ENCODE measurements around the gene TMEM219.
"Not testable (repeated sequence)": the region's sequence is repeated elsewhere in the genome, so short reads cannot be mapped to it uniquely, and the experiment has no call there.

The TMEM219 gene

GRCh38 chr16:30016555-30017276 is 54.8 kb downstream of the TMEM219 start:
- Histone ChIP-seq H3K4me1 (ENCODE audit: insufficient read depth, low read length, severe bottlenecking) (peaks cover 5% of the 10 kb centered on the region), H3K4me2 (ENCODE audit: low read length) (no peak overlapping the region), H3K79me2 (ENCODE audit: insufficient read depth, low read length) (no peaks in the 10 kb centered on the region), H3K4me3 (ENCODE audit: low read depth, low read length, poor library complexity, severe bottlenecking) (no peak overlapping the region), H3K27me3 (ENCODE audit: insufficient read depth, low read length) (no peaks in the 10 kb centered on the region), H3K9me2 (ENCODE audit: low read depth, low read length) (no peaks in the 10 kb centered on the region), H3F3A (ENCODE audit: insufficient read depth, low read length) (no peaks in the 10 kb centered on the region), H4K20me1 (ENCODE audit: insufficient read depth, low read length) (no peaks in the 10 kb centered on the region), H3K27ac (ENCODE audit: low read depth, low read length, poor library complexity, severe bottlenecking) (no peak overlapping the region), H3K9ac (ENCODE audit: low read length) (no peak overlapping the region), H2AFZ (ENCODE audit: low read length) (no peak overlapping the region), H3K9me3 (ENCODE audit: low read length) (no peaks in the 10 kb centered on the region), H3K36me3 (ENCODE audit: insufficient read depth, low read length) (no peaks in the 10 kb centered on the region)
- no peak for TF ChIP-seq CTCF (IDR thresholded peaks at IDR 0.05; ENCODE audit: low read length)
- no peak for TF ChIP-seq EZH2 (IDR thresholded peaks at IDR 0.05; ENCODE audit: borderline replicate concordance, low read length)

- Histone ChIP-seq H3K4me3 (ENCODE audit: low read depth, low read length, poor library complexity, severe bottlenecking) (no peak overlapping the region), H4K20me1 (ENCODE audit: insufficient read depth, low read length) (no peaks in the 10 kb centered on the region), H3K27ac (ENCODE audit: low read depth, low read length, poor library complexity, severe bottlenecking) (no peak overlapping the region), H3F3A (ENCODE audit: insufficient read depth, low read length) (no peaks in the 10 kb centered on the region), H3K4me2 (ENCODE audit: low read length) (no peak overlapping the region), H3K9me2 (ENCODE audit: low read depth, low read length) (no peaks in the 10 kb centered on the region), H3K36me3 (ENCODE audit: insufficient read depth, low read length) (no peaks in the 10 kb centered on the region), H2AFZ (ENCODE audit: low read length) (no peak overlapping the region), H3K9me3 (ENCODE audit: low read length) (no peaks in the 10 kb centered on the region), H3K9ac (ENCODE audit: low read length) (no peak overlapping the region), H3K4me1 (ENCODE audit: insufficient read depth, low read length, severe bottlenecking) (peaks cover 5% of the 10 kb centered on the region), H3K27me3 (ENCODE audit: insufficient read depth, low read length) (no peaks in the 10 kb centered on the region), H3K79me2 (ENCODE audit: insufficient read depth, low read length) (no peaks in the 10 kb centered on the region)
- TF ChIP-seq EZH2 (IDR thresholded peaks at IDR 0.05; ENCODE audit: borderline replicate concordance, low read length) = no peak
- no peak for TF ChIP-seq CTCF (IDR thresholded peaks at IDR 0.05; ENCODE audit: low read length)
These were observed 55.4 kb downstream of the TMEM219 start for GRCh38 chr16:30017277-30017656.

- not testable (repeated sequence) for H3K36me3 ChIP-seq (ENCODE audit: insufficient read depth, low read length); H3K79me2 ChIP-seq (ENCODE audit: insufficient read depth, low read length); H3K4me1 ChIP-seq (ENCODE audit: insufficient read depth, low read length, severe bottlenecking); H2AFZ ChIP-seq (ENCODE audit: low read length); H3K9me2 ChIP-seq (ENCODE audit: low read depth, low read length); H3K27ac ChIP-seq (ENCODE audit: low read depth, low read length, poor library complexity, severe bottlenecking); H3K4me2 ChIP-seq (ENCODE audit: low read length); H3F3A ChIP-seq (ENCODE audit: insufficient read depth, low read length); H4K20me1 ChIP-seq (ENCODE audit: insufficient read depth, low read length); H3K4me3 ChIP-seq (ENCODE audit: low read depth, low read length, poor library complexity, severe bottlenecking); H3K9me3 ChIP-seq (ENCODE audit: low read length); H3K27me3 ChIP-seq (ENCODE audit: insufficient read depth, low read length); H3K9ac ChIP-seq (ENCODE audit: low read length)
These were observed 56.1 kb downstream of the TMEM219 start for GRCh38 chr16:30017937-30018336.

DNA sequence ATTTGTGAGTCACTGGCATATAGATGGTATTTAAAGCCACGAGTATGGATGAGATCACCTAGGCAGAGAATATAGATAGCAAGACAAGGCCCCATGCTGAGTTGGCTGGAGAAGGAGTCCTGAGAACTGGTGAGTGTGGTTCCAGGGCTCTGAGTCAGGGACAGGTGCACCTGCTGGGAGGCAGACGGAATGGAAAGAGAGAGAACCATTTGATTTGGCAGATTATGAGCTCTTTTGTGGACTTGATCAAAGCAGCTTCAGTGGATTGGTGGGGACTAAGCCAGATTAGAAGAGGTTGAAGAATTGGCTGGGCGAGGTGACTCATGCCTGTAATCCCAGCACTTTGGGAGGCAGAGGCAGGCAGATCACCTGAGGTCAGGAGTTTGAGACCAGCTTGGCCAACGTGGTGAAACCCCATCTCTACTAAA is 56.9 kb downstream of the TMEM219 start:
- no peaks in the 10 kb centered on the region for H3K9me3 ChIP-seq (ENCODE audit: low read length)
- TF ChIP-seq CTCF (IDR thresholded peaks at IDR 0.05; ENCODE audit: low read length) (no peak), EZH2 (IDR thresholded peaks at IDR 0.05; ENCODE audit: borderline replicate concordance, low read length) (no peak)
- no peak overlapping the region for H3K27ac ChIP-seq (ENCODE audit: low read depth, low read length, poor library complexity, severe bottlenecking)

More for the DNA sequence above, 56.9 kb downstream of the TMEM219 start:
- Histone ChIP-seq H3K4me1 (ENCODE audit: insufficient read depth, low read length, severe bottlenecking) (peaks cover 5% of the 10 kb centered on the region), H4K20me1 (ENCODE audit: insufficient read depth, low read length) (no peaks in the 10 kb centered on the region), H3K4me3 (ENCODE audit: low read depth, low read length, poor library complexity, severe bottlenecking) (no peak overlapping the region), H3K27me3 (ENCODE audit: insufficient read depth, low read length) (peaks cover 9% of the 10 kb centered on the region; the same call in 1 of the 2 replicates), H3K9me2 (ENCODE audit: low read depth, low read length) (no peaks in the 10 kb centered on the region), H3K4me2 (ENCODE audit: low read length) (no peak overlapping the region), H3F3A (ENCODE audit: insufficient read depth, low read length) (no peaks in the 10 kb centered on the region), H3K79me2 (ENCODE audit: insufficient read depth, low read length) (no peaks in the 10 kb centered on the region), H3K9ac (ENCODE audit: low read length) (no peak overlapping the region), H2AFZ (ENCODE audit: low read length) (no peak overlapping the region), H3K36me3 (ENCODE audit: insufficient read depth, low read length) (no peaks in the 10 kb centered on the region)
